Cardiac muscle cell (in vitro differentiated cells and primary cell): ENCODE results near the gene TBCE. TPM values are rescaled to one million over a fixed set of nuclear protein-coding genes. Genes with fewer than 3 reads are reported as not detected.
A peak's percentile ranks its signal among the peaks of the same experiment; 100 is the strongest.

Experiments
- DNase-seq, 2 donors: peaks; one replicate each; pipeline versions ENCODE4 v3.0.0 to v3.0.0-alpha.2; 2010 to 2017; ENCODE audit warnings: low read depth in 1 of 2, low spot score in 1 of 2
- H3K27ac ChIP-seq: fragments of 200-600 bp; sonication (generic); 2 replicates; pipeline ENCODE4 v1.5.1; 2016
- H3K27me3 ChIP-seq: fragments of 200-600 bp; sonication (generic); 2 replicates; pipeline ENCODE4 v1.6.0; 2016; ENCODE audit warnings: control low read depth
- H3K36me3 ChIP-seq: fragments of 200-600 bp; sonication (generic); 2 replicates; pipeline ENCODE4 v1.5.1; 2016; ENCODE audit warnings: control low read depth
- H3K4me1 ChIP-seq: fragments of 200-600 bp; sonication (generic); 2 replicates; pipeline ENCODE4 v1.8.1; 2017; ENCODE audit warnings: low read depth, mild to moderate bottlenecking, mixed run types
- H3K4me3 ChIP-seq: fragments of 200-600 bp; sonication (generic); 2 replicates; pipeline ENCODE4 v1.5.1; 2016; ENCODE audit warnings: mild to moderate bottlenecking
- H3K9me3 ChIP-seq: fragments of 200-600 bp; sonication (generic); 2 replicates; pipeline ENCODE4 v1.5.1; 2017; ENCODE audit warnings: low read depth, mild to moderate bottlenecking, control low read depth
- CTCF ChIP-seq: IDR thresholded peaks from 2 replicates; pipeline ENCODE4 v1.5.1; 2012; ENCODE audit warnings: low read depth, mild to moderate bottlenecking, low read length
- polyA plus RNA-seq: library from polyadenylated mRNA; unstranded; fragments of >200 nt; fragmentation: Nextera tagmentation; extraction: Ambion mirVana; gene quantifications from 2 replicates; pipeline ENCODE4 v1.2.1, GENCODE V29; 2016
- total RNA-seq: library from RNA; depleted of rRNA; stranded (reverse); fragments of >200 nt; gene quantifications from 2 replicates; pipeline ENCODE4 v1.2.3, GENCODE V29; 2016

The TBCE gene
- total and polyA plus RNA-seq, 2 experiments from 2014 or later: 17.9 to 34.8 TPM

- H3K36me3 ChIP-seq: no peaks in the 10 kb centered on the region
- no peak for TF ChIP-seq CTCF
- H3K27ac ChIP-seq: no peak overlapping the region
- no peak overlapping the region for H3K4me3 ChIP-seq
- H3K27me3 ChIP-seq: no peaks in the 10 kb centered on the region
- no peaks in the 10 kb centered on the region for H3K4me1 ChIP-seq
- no peaks in the 10 kb centered on the region for H3K9me3 ChIP-seq
- DNase-seq: peak in 1 of 2 donors; percentile 31
Measured at GRCh38 chr1:235430991-235431390, 63.8 kb downstream of the TBCE start.

- H3K27me3 ChIP-seq: no peaks in the 10 kb centered on the region
- TF ChIP-seq CTCF: no peak
- H3K27ac ChIP-seq: no peak overlapping the region
- no peaks in the 10 kb centered on the region for H3K4me1 ChIP-seq
- no peaks in the 10 kb centered on the region for H3K9me3 ChIP-seq
- no peak overlapping the region for H3K4me3 ChIP-seq
- DNase-seq: no peak
- peaks cover 21% of the 10 kb centered on the region for H3K36me3 ChIP-seq
Measured at GRCh38 chr1:235434001-235434400, 66.8 kb downstream of the TBCE start.

- H3K27me3 ChIP-seq: no peaks in the 10 kb centered on the region
- peaks cover 51% of the 10 kb centered on the region for H3K36me3 ChIP-seq
- TF ChIP-seq CTCF: no peak
- no peak overlapping the region for H3K4me3 ChIP-seq
- H3K4me1 ChIP-seq: no peaks in the 10 kb centered on the region
- no peak for DNase-seq
- H3K9me3 ChIP-seq: no peaks in the 10 kb centered on the region
- H3K27ac ChIP-seq: peak overlapping the region; percentile 0
Measured at GRCh38 chr1:235441159-235441685, 74.0 kb downstream of the TBCE start.

GRCh38 chr1:235442788-235443429 lies 75.7 kb downstream of the TBCE start:
- Histone ChIP-seq H3K9me3 (no peaks in the 10 kb centered on the region), H3K36me3 (peaks cover 46% of the 10 kb centered on the region), H3K4me3 (no peak overlapping the region), H3K4me1 (no peaks in the 10 kb centered on the region), H3K27me3 (no peaks in the 10 kb centered on the region), H3K27ac (no peak overlapping the region)
- no peak for TF ChIP-seq CTCF
- peak in 1 of 2 donors; percentile 70 for DNase-seq

GRCh38 chr1:235448616-235449015 lies 81.4 kb downstream of the TBCE start:
- Histone ChIP-seq H3K9me3 (no peaks in the 10 kb centered on the region), H3K4me1 (peaks cover 13% of the 10 kb centered on the region), H3K27ac (peak overlapping the region; percentile 66), H3K27me3 (no peaks in the 10 kb centered on the region), H3K4me3 (no peak overlapping the region), H3K36me3 (peaks cover 57% of the 10 kb centered on the region)
- no peak for TF ChIP-seq CTCF
- no peak for DNase-seq
